ENCODE results near the gene PNPLA3. TPM values are rescaled to one million over a fixed set of nuclear protein-coding genes. Genes with fewer than 3 reads are reported as not detected.

PNPLA3 gene
- total and polyA plus RNA-seq, 4 experiments from 2014 or later: not detected

DNA sequence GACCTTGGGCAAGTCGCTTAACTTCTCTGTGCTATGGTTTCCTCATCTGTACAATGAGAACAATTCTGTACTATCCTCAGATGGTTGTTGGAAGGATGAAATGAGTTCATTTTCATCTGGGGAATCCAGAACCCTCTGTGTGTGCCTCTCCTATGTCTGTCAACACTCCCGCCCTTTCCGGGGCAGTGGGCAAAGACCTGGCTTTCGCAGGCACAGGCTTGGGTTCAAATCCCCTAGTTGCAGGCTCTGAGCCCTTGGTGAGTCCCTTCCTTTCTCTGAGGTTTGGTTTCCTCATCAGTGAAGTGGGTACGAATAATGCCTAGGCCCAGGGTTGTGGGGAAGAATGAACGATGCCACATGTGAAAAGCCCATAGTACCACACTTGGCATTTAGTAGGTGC is 37.8 kb upstream of the PNPLA3 start:
- H3K27ac Mint-ChIP-seq: no peak overlapping the region
- H3K4me1 ChIP-seq (ENCODE audit: insufficient read depth, low read length): no peaks in the 10 kb centered on the region
- H3K9me3 Mint-ChIP-seq: peaks cover 0 to 2% (median 0%) of the 10 kb centered on the region in 8 donors
- DNase-seq: no peak
- no peak overlapping the region for H3K27ac ChIP-seq (ENCODE audit: low read depth, low read length)
- H3K36me3 ChIP-seq (ENCODE audit: insufficient read depth, low read length): no peaks in the 10 kb centered on the region
- no peaks in the 10 kb centered on the region for H3K36me3 Mint-ChIP-seq
- H3K4me3 ChIP-seq (ENCODE audit: low read length in 2 of 2): no peak overlapping the region
- no peak overlapping the region for H3K4me3 Mint-ChIP-seq
- ChIA-PET POLR2A (ENCODE audit: partially characterized antibody) (no interaction called here), CTCF (ENCODE audit: partially characterized antibody) (interaction anchor here (1.2 to 1.4 kb wide), 2 partner anchors 20 to 740 kb away, joined by 3 read pairs; no protein-coding TSS in a partner anchor)
- no peaks in the 10 kb centered on the region for H3K9me3 ChIP-seq (ENCODE audit: control insufficient read depth in 1 of 2, low read length in 2 of 2)
- H3K27me3 ChIP-seq (ENCODE audit: insufficient read depth, low read length): peaks cover 8% of the 10 kb centered on the region
- H3K4me1 Mint-ChIP-seq: peaks cover 0 to 8% (median 3%) of the 10 kb centered on the region in 4 donors
- intact Hi-C loops (cut with micrococcal nuclease): loop anchor here (10.0 kb wide), 1 partner anchor 739 kb away; no protein-coding TSS in a partner anchor
- peaks cover 19 to 27% of the 10 kb centered on the region in 2 donors for H3K27me3 Mint-ChIP-seq

DNA sequence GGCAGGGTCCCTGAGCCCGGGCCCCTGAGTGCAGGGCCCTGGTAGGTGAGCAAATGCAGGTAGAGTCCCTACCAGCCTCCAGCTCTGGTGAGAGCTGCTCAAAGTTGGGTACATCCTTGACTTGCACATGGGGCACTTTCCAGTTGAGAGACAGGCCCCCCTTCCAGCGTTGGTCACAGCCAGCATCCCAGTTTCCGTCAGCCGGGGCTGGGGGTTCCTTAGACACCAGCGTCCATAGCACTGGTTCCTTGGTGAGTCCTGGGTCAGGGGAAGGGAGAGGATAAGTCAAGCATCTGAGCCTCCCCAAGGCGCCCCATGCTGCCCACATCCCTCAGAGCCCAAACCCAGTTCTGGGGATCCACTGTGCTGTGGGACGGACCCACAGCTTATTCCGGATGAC is 37.4 kb upstream of the PNPLA3 start:
- POLR2A ChIA-PET (ENCODE audit: partially characterized antibody): no interaction called here
- Mint-ChIP-seq H3K27me3 (peaks cover 19 to 27% of the 10 kb centered on the region in 2 donors), H3K27ac (no peak overlapping the region)

DNA sequence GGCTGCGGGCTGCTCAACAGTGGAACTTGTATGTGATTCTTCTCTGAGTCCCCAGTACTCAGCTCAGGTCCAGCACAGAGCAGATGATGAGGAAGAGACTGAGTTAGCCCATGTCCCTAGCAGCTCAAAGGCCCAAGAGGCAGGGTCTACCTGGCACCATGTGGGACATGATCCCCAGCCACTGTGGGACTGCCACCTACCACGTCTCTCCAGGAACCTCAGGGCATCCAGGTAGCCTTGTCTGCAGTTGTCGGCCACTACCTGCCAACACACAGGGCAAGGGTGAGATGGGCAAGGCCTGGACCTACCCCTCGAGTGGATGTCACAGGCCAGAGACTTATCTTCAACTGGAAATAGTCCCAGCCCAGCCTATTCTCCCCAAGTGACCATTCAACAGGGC is 36.2 kb upstream of the PNPLA3 start:
- POLR2A ChIA-PET (ENCODE audit: partially characterized antibody): no interaction called here

More for the DNA sequence above, 37.4 kb upstream of the PNPLA3 start:
- H3K4me3 ChIP-seq (ENCODE audit: low read length in 2 of 2): no peak overlapping the region
- Mint-ChIP-seq H3K4me3 (no peak overlapping the region), H3K4me1 (peaks cover 0 to 8% (median 3%) of the 10 kb centered on the region in 4 donors), H3K36me3 (no peaks in the 10 kb centered on the region), H3K9me3 (peaks cover 0 to 2% (median 0%) of the 10 kb centered on the region in 8 donors)
- H3K36me3 ChIP-seq (ENCODE audit: insufficient read depth, low read length): no peaks in the 10 kb centered on the region
- DNase-seq: no peak
- no peak overlapping the region for H3K27ac ChIP-seq (ENCODE audit: low read depth, low read length)
- H3K9me3 ChIP-seq (ENCODE audit: control insufficient read depth in 1 of 2, low read length in 2 of 2): no peaks in the 10 kb centered on the region
- CTCF ChIA-PET (ENCODE audit: partially characterized antibody): no interaction called here
- peaks cover 8% of the 10 kb centered on the region for H3K27me3 ChIP-seq (ENCODE audit: insufficient read depth, low read length)
- intact Hi-C loops (cut with micrococcal nuclease): loop anchor here (10.0 kb wide), 1 partner anchor 739 kb away; no protein-coding TSS in a partner anchor
- H3K4me1 ChIP-seq (ENCODE audit: insufficient read depth, low read length): no peaks in the 10 kb centered on the region

DNA sequence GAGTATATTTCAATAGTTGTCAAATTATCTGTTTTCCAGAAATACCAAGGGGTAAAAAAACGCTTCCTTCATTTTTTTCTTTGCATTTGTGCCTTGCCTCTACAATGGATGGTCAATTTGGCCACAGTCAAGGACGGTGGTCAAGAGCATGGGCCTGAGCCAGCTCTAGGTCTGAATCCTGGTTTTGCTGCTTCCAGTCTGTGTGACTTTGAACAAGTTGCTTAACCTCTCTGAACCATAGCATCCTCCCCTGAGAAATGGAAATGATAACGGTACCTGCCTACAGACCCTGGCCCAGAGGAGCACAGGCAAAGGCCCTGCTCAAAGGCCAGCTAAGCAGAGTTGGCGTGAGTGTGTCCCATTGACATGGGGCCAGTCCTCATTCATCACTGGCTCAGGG is 34.9 kb upstream of the PNPLA3 start:
- Histone ChIP-seq H3K9me3 (ENCODE audit: control insufficient read depth in 1 of 2, low read length in 2 of 2) (no peaks in the 10 kb centered on the region), H3K4me3 (ENCODE audit: low read length in 2 of 2) (no peak overlapping the region), H3K4me1 (ENCODE audit: insufficient read depth, low read length) (no peaks in the 10 kb centered on the region), H3K27me3 (ENCODE audit: insufficient read depth, low read length) (peaks cover 8% of the 10 kb centered on the region), H3K27ac (ENCODE audit: low read depth, low read length) (no peak overlapping the region), H3K36me3 (ENCODE audit: insufficient read depth, low read length) (no peaks in the 10 kb centered on the region)
- Mint-ChIP-seq H3K36me3 (no peaks in the 10 kb centered on the region), H3K27ac (no peak overlapping the region), H3K4me1 (peaks cover 0 to 8% (median 4%) of the 10 kb centered on the region in 4 donors), H3K27me3 (peaks cover 24 to 33% of the 10 kb centered on the region in 2 donors), H3K4me3 (no peak overlapping the region), H3K9me3 (peaks cover 0 to 2% (median 0%) of the 10 kb centered on the region in 8 donors)
- POLR2A ChIA-PET (ENCODE audit: partially characterized antibody): no interaction called here
- DNase-seq: no peak
- intact Hi-C loops (cut with micrococcal nuclease): loop anchor here (10.0 kb wide), 1 partner anchor 736 kb away; no protein-coding TSS in a partner anchor
- CTCF ChIA-PET (ENCODE audit: partially characterized antibody): no interaction called here

More for the DNA sequence above, 36.2 kb upstream of the PNPLA3 start:
- peaks cover 0 to 2% (median 0%) of the 10 kb centered on the region in 8 donors for H3K9me3 Mint-ChIP-seq
- CTCF ChIA-PET (ENCODE audit: partially characterized antibody): no interaction called here
- no peak overlapping the region for H3K27ac ChIP-seq (ENCODE audit: low read depth, low read length)
- H3K36me3 Mint-ChIP-seq: no peaks in the 10 kb centered on the region
- no peak overlapping the region for H3K4me3 Mint-ChIP-seq
- H3K36me3 ChIP-seq (ENCODE audit: insufficient read depth, low read length): no peaks in the 10 kb centered on the region
- DNase-seq: no peak
- no peaks in the 10 kb centered on the region for H3K4me1 ChIP-seq (ENCODE audit: insufficient read depth, low read length)
- H3K27ac Mint-ChIP-seq: no peak overlapping the region
- peaks cover 20 to 31% of the 10 kb centered on the region in 2 donors for H3K27me3 Mint-ChIP-seq
- H3K27me3 ChIP-seq (ENCODE audit: insufficient read depth, low read length): peaks cover 8% of the 10 kb centered on the region
- no peaks in the 10 kb centered on the region for H3K9me3 ChIP-seq (ENCODE audit: control insufficient read depth in 1 of 2, low read length in 2 of 2)
- peaks cover 0 to 8% (median 3%) of the 10 kb centered on the region in 4 donors for H3K4me1 Mint-ChIP-seq
- intact Hi-C loops (cut with micrococcal nuclease): loop anchor here (10.0 kb wide), 1 partner anchor 737 kb away; no protein-coding TSS in a partner anchor
- no peak overlapping the region for H3K4me3 ChIP-seq (ENCODE audit: low read length in 2 of 2)

DNA sequence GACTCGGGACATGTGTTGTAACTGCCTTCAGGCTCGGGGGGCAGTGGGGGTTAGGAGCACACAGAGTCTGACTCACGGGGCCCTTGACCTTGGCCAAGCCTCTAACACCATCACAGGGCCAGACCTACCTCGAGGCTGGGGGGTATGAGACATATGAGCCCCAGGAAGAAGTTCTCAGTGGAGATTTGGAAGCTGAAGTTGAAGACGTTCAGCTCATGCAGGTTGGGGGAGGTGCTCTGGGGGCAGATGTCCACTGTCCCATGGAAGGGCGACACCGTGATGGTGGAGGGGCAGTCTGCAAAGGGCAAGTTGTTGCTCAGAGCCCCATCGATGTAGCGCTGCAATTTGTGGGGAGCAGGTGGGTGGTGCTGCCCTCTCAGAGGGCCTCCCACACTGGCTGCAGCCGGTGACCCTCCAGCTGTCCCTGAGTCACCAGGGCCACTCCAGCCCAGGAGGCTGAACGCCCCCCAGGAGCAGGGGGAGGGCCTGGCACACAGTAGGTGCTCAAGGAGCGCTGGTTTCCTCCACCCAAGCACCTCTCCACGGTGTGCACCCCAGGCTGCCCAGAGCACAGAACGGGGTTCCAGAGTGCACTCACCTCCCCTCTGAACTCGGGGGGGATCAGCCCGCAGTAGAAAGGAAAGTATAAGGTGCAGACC is 34.3 kb upstream of the PNPLA3 start:
- Histone ChIP-seq H3K36me3 (ENCODE audit: insufficient read depth, low read length) (no peaks in the 10 kb centered on the region), H3K4me1 (ENCODE audit: insufficient read depth, low read length) (no peaks in the 10 kb centered on the region), H3K4me3 (ENCODE audit: low read length in 2 of 2) (no peak overlapping the region), H3K9me3 (ENCODE audit: control insufficient read depth in 1 of 2, low read length in 2 of 2) (no peaks in the 10 kb centered on the region), H3K27ac (ENCODE audit: low read depth, low read length) (no peak overlapping the region), H3K27me3 (ENCODE audit: insufficient read depth, low read length) (peaks cover 8% of the 10 kb centered on the region)
- peaks cover 0 to 2% (median 0%) of the 10 kb centered on the region in 8 donors for H3K9me3 Mint-ChIP-seq
- no peak for DNase-seq
- ChIA-PET POLR2A (ENCODE audit: partially characterized antibody) (no interaction called here), CTCF (ENCODE audit: partially characterized antibody) (no interaction called here)
- no peak overlapping the region for H3K4me3 Mint-ChIP-seq
- no peak overlapping the region for H3K27ac Mint-ChIP-seq
- peaks cover 0 to 7% (median 4%) of the 10 kb centered on the region in 4 donors for H3K4me1 Mint-ChIP-seq
- intact Hi-C loops (cut with micrococcal nuclease): loop anchor here (10.0 kb wide), 1 partner anchor 735 kb away; no protein-coding TSS in a partner anchor
- H3K36me3 Mint-ChIP-seq: no peaks in the 10 kb centered on the region
- peaks cover 27 to 35% of the 10 kb centered on the region in 2 donors for H3K27me3 Mint-ChIP-seq

DNA sequence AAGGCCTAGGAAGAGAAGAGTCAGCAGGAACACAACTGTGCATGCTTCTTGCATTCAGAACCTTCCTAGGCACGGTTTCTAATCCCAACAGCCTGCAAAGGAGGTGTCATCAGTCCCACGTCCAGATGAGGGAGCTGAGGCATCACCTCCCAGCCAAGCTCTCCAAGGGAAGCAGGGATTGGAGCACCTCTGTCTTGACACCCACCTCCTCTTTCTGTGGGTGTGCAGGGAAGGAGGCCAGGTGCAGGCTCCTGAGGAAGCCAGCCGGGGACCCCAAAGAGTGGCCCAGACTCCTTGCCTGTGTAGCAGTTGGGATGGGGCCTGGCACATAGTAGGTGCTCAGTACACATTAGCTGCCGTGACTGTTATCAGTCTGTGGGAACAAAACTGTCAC is 33.7 kb upstream of the PNPLA3 start:
- ChIA-PET POLR2A (ENCODE audit: partially characterized antibody) (no interaction called here), CTCF (ENCODE audit: partially characterized antibody) (no interaction called here)
- peaks cover 0 to 4% (median under 1%) of the 10 kb centered on the region in 4 donors for H3K4me1 Mint-ChIP-seq
- intact Hi-C loops (cut with micrococcal nuclease): loop anchor here (10.0 kb wide), 1 partner anchor 735 kb away; no protein-coding TSS in a partner anchor
- H3K4me1 ChIP-seq (ENCODE audit: insufficient read depth, low read length): no peaks in the 10 kb centered on the region
- no peaks in the 10 kb centered on the region for H3K36me3 ChIP-seq (ENCODE audit: insufficient read depth, low read length)
- DNase-seq: no peak
- H3K36me3 Mint-ChIP-seq: no peaks in the 10 kb centered on the region
- H3K27ac Mint-ChIP-seq: no peak overlapping the region
- no peak overlapping the region for H3K27ac ChIP-seq (ENCODE audit: low read depth, low read length)
- no peak overlapping the region for H3K4me3 ChIP-seq (ENCODE audit: low read length in 2 of 2)
- H3K9me3 Mint-ChIP-seq: peaks cover 0 to 2% (median 0%) of the 10 kb centered on the region in 8 donors
- no peaks in the 10 kb centered on the region for H3K9me3 ChIP-seq (ENCODE audit: control insufficient read depth in 1 of 2, low read length in 2 of 2)
- no peak overlapping the region for H3K4me3 Mint-ChIP-seq
- peaks cover 27 to 35% of the 10 kb centered on the region in 2 donors for H3K27me3 Mint-ChIP-seq
- H3K27me3 ChIP-seq (ENCODE audit: insufficient read depth, low read length): peaks cover 8% of the 10 kb centered on the region

DNA sequence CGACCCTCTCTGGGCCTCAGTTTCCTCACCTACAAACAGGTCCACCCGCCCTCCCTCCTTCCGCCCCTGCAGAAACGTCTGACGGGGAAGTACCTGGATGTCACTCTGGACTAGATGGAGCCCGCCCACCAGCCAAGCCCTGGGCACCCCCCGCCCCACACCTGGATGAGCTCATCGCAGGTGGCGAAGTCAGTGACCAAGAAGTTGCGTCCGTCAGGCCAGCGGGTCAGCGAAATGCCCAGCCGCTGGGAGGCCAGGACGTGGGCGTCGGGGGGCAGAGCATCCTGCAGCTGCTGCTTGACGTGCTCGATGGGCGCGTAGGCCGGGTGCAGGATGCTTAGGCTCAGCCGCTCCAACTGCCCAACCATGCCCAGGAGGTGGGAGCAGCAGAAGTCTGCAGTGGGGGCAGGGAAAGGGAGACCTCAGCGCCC is 32.7 kb upstream of the PNPLA3 start:
- H3K4me3 Mint-ChIP-seq: peak overlapping the region in 1 of 8 donors; percentile 29
- no peak overlapping the region for H3K27ac Mint-ChIP-seq
- no peak for DNase-seq
- H3K36me3 ChIP-seq (ENCODE audit: insufficient read depth, low read length): no peaks in the 10 kb centered on the region
- no peaks in the 10 kb centered on the region for H3K4me1 ChIP-seq (ENCODE audit: insufficient read depth, low read length)
- ChIA-PET POLR2A (ENCODE audit: partially characterized antibody) (no interaction called here), CTCF (ENCODE audit: partially characterized antibody) (no interaction called here)
- H3K27ac ChIP-seq (ENCODE audit: low read depth, low read length): no peak overlapping the region
- H3K4me3 ChIP-seq (ENCODE audit: low read length in 2 of 2): no peak overlapping the region
- H3K27me3 ChIP-seq (ENCODE audit: insufficient read depth, low read length): peaks cover 8% of the 10 kb centered on the region
- peaks cover 0 to 2% (median 0%) of the 10 kb centered on the region in 8 donors for H3K9me3 Mint-ChIP-seq
- intact Hi-C loops (cut with micrococcal nuclease): no loop called here
- peaks cover 0 to 4% (median 0%) of the 10 kb centered on the region in 4 donors for H3K4me1 Mint-ChIP-seq
- H3K9me3 ChIP-seq (ENCODE audit: control insufficient read depth in 1 of 2, low read length in 2 of 2): no peaks in the 10 kb centered on the region
- peaks cover 27 to 35% of the 10 kb centered on the region in 2 donors for H3K27me3 Mint-ChIP-seq
- no peaks in the 10 kb centered on the region for H3K36me3 Mint-ChIP-seq

Data from CD4-positive, alpha-beta memory T cell (primary cell).